SU-DHL-6 (cell line): ENCODE measurements around the gene HCRT.

Experiments
- H2AFZ ChIP-seq: fragments of 200-600 bp; sonication (generic); 2 replicates; pipeline ENCODE4 v1.6.1; 2014; ENCODE audit warnings: low read depth, mild to moderate bottlenecking, moderate library complexity, mixed read lengths, antibody characterized with exemption, low read length; ENCODE audit not compliant: severe bottlenecking
- H3F3A ChIP-seq: fragments of 200-600 bp; shearing (Covaris generic); 2 replicates; pipeline ENCODE4 v1.6.0; 2016; ENCODE audit warnings: antibody characterized with exemption, mild to moderate bottlenecking; ENCODE audit not compliant: insufficient read depth
- H3K27ac ChIP-seq: fragments of 200-600 bp; sonication (generic); 2 replicates; pipeline ENCODE4 v1.5.1; 2016; ENCODE audit warnings: low read depth, mild to moderate bottlenecking, low read length, moderate library complexity, mixed read lengths
- H3K27me3 ChIP-seq: fragments of 200-600 bp; sonication (generic), shearing (Covaris generic); 2 replicates; pipeline ENCODE4 v1.6.0; 2014; ENCODE audit warnings: mild to moderate bottlenecking, low read length
- H3K36me3 ChIP-seq: fragments of 200-600 bp; sonication (generic); 2 replicates; pipeline ENCODE4 v1.6.1; 2014; ENCODE audit warnings: mild to moderate bottlenecking, low read length, mixed read lengths
- H3K4me2 ChIP-seq: fragments of 300-600, 200-600 bp; shearing (Covaris generic), sonication (generic); 2 replicates; pipeline ENCODE4 v1.6.0; 2014; ENCODE audit warnings: low read length, low read depth, mild to moderate bottlenecking; ENCODE audit not compliant: poor library complexity, severe bottlenecking
- H3K4me3 ChIP-seq: fragments of 200-600 bp; sonication (generic); 2 replicates; pipeline ENCODE4 v1.5.1; 2014; ENCODE audit warnings: antibody characterized with exemption, low read length, mild to moderate bottlenecking, mixed read lengths; ENCODE audit not compliant: insufficient read depth, poor library complexity, severe bottlenecking
- H3K79me2 ChIP-seq: fragments of 200-600 bp; sonication (generic); 2 replicates; pipeline ENCODE4 v1.6.1; 2014; ENCODE audit warnings: mild to moderate bottlenecking, low read length, moderate library complexity; ENCODE audit not compliant: insufficient read depth
- H3K9ac ChIP-seq: fragments of 200-600 bp; sonication (generic); 2 replicates; pipeline ENCODE4 v1.7.0; 2014; ENCODE audit warnings: mild to moderate bottlenecking, low read length
- H3K9me2 ChIP-seq: fragments of 200-600 bp; sonication (generic); replicated peaks from 2 replicates; pipeline ENCODE4 v1.6.1; 2014; ENCODE audit warnings: low read length; ENCODE audit not compliant: insufficient read depth
- H3K9me3 ChIP-seq: fragments of 200-600 bp; sonication (generic); 2 replicates; pipeline ENCODE4 v1.6.1; 2014; ENCODE audit warnings: low read length, mixed read lengths; ENCODE audit not compliant: insufficient read depth
- H4K20me1 ChIP-seq: fragments of 200-600 bp; sonication (generic); 2 replicates; pipeline ENCODE4 v1.6.1; 2014; ENCODE audit warnings: low read depth, mild to moderate bottlenecking, antibody characterized with exemption, low read length, moderate library complexity, mixed read lengths
- CTCF ChIP-seq: fragments of 200-600 bp; sonication (generic); IDR thresholded peaks from one replicate; pipeline ENCODE4 v1.5.1; 2017; ENCODE audit warnings: antibody characterized with exemption, mild to moderate bottlenecking, low read length, moderate library complexity; ENCODE audit not compliant: insufficient read depth, poor library complexity, severe bottlenecking
- EZH2phosphoT487 ChIP-seq: fragments of 200-600 bp; sonication (generic), shearing (Covaris generic); conservative IDR thresholded peaks from 2 replicates; pipeline ENCODE4 v1.6.1; 2018; ENCODE audit warnings: mild to moderate bottlenecking, antibody characterized with exemption, low read length, moderate library complexity, mixed read lengths

HCRT gene

GRCh38 chr17:42181851-42182207 lies 3.4 kb downstream of the HCRT start:
- no peaks in the 10 kb centered on the region for H3K36me3 ChIP-seq
- no peaks in the 10 kb centered on the region for H3K9me2 ChIP-seq
- H3K27ac ChIP-seq, result no peak overlapping the region
- H4K20me1 ChIP-seq, result no peaks in the 10 kb centered on the region
- peaks cover 16% of the 10 kb centered on the region for H3F3A ChIP-seq
- H3K4me2 ChIP-seq, result peak overlapping the region; percentile 64
- no peaks in the 10 kb centered on the region for H3K27me3 ChIP-seq
- H2AFZ ChIP-seq, result no peak overlapping the region
- H3K79me2 ChIP-seq, result no peaks in the 10 kb centered on the region
- peak overlapping the region; percentile 38; the same call in 1 of the 2 replicates for H3K9ac ChIP-seq
- no peak for TF ChIP-seq CTCF
- TF ChIP-seq EZH2phosphoT487, result no peak
- no peaks in the 10 kb centered on the region for H3K9me3 ChIP-seq
- no peak overlapping the region for H3K4me3 ChIP-seq

- Histone ChIP-seq H3K4me2 (peak within 1 kb of the TSS; percentile 64), H4K20me1 (no peaks in the 10 kb centered on the region), H3K9me3 (no peaks in the 10 kb centered on the region), H3K27me3 (no peaks in the 10 kb centered on the region), H3K79me2 (no peaks in the 10 kb centered on the region), H3K27ac (no peak within 1 kb of the TSS), H2AFZ (peak within 1 kb of the TSS; percentile 36), H3K36me3 (no peaks in the 10 kb centered on the region), H3K9ac (peak within 1 kb of the TSS; percentile 38), H3F3A (peaks cover 16% of the 10 kb centered on the region), H3K9me2 (no peaks in the 10 kb centered on the region), H3K4me3 (peak within 1 kb of the TSS; percentile 53)
- TF ChIP-seq CTCF (peak; percentile 60), EZH2phosphoT487 (no peak)
These were observed 4.1 kb downstream of the HCRT start, which contains the start of gene KCNH4 for GRCh38 chr17:42180922-42181850. KCNH4 (minus strand) TSS chr17:42181142; CDS start chr17:42180945, 197 bp downstream.

- Histone ChIP-seq H3K9ac (peak overlapping the region; percentile 38), H2AFZ (peak overlapping the region; percentile 36), H3K27me3 (no peaks in the 10 kb centered on the region)
These were observed 4.8 kb downstream of the HCRT start for GRCh38 chr17:42180411-42180921.

More at GRCh38 chr17:42180411-42180921, 4.8 kb downstream of the HCRT start:
- Histone ChIP-seq H3K79me2 (no peaks in the 10 kb centered on the region), H4K20me1 (no peaks in the 10 kb centered on the region), H3K27ac (no peak overlapping the region), H3F3A (peaks cover 16% of the 10 kb centered on the region), H3K4me3 (peak overlapping the region; percentile 53), H3K4me2 (peak overlapping the region; percentile 64), H3K9me2 (no peaks in the 10 kb centered on the region), H3K36me3 (no peaks in the 10 kb centered on the region), H3K9me3 (no peaks in the 10 kb centered on the region)
- no peak for TF ChIP-seq CTCF
- no peak for TF ChIP-seq EZH2phosphoT487
